Cardiac fibroblast (primary cell): Measurements from ENCODE around the gene SLC18A3.

Experiments
- DNase-seq, 2 donors: peaks; one replicate each; pipeline versions ENCODE4 v3.0.0 to v3.0.0-alpha.2; 2010; ENCODE audit warnings: low read depth in 2 of 2
- H3K4me3 ChIP-seq, 2 donors: replicated peaks in 1 of 2; 1 replicate in 1 of 2; 2 replicates in 1 of 2; pipeline ENCODE4 v1.5.1; 2011; ENCODE audit warnings: low read depth in 2 of 2, low read length in 2 of 2, mild to moderate bottlenecking in 2 of 2, moderate library complexity in 1 of 2
- CTCF ChIP-seq: IDR thresholded peaks from one replicate; pipeline ENCODE4 v1.5.1; 2011; ENCODE audit warnings: low read depth, mild to moderate bottlenecking, low read length, inconsistent platforms

Gene SLC18A3

GRCh38 chr10:49614242-49615198 is 4.4 kb downstream of the SLC18A3 start:
- no peak for DNase-seq
- H3K4me3 ChIP-seq = no peak overlapping the region
- no peak for TF ChIP-seq CTCF

GRCh38 chr10:49615213-49615612 is 5.1 kb downstream of the SLC18A3 start:
- H3K4me3 ChIP-seq = no peak overlapping the region
- no peak for DNase-seq
- TF ChIP-seq CTCF = no peak

GRCh38 chr10:49615721-49616120 is 5.6 kb downstream of the SLC18A3 start:
- DNase-seq = no peak
- no peak for TF ChIP-seq CTCF
- H3K4me3 ChIP-seq = no peak overlapping the region

GRCh38 chr10:49616421-49617101 is 6.5 kb downstream of the SLC18A3 start:
- no peak for DNase-seq
- no peak for TF ChIP-seq CTCF
- H3K4me3 ChIP-seq = no peak overlapping the region

GRCh38 chr10:49617121-49618020 is 7.3 kb downstream of the SLC18A3 start:
- no peak overlapping the region for H3K4me3 ChIP-seq
- no peak for TF ChIP-seq CTCF
- no peak for DNase-seq

- DNase-seq = no peak
- no peak overlapping the region for H3K4me3 ChIP-seq
- TF ChIP-seq CTCF = no peak
Measured at GRCh38 chr10:49618821-49619220, 8.7 kb downstream of the SLC18A3 start.
